NCI-H187 treated with DMSO at 0.1 percent for 48 hours (cell line): ENCODE measurements around the gene EHD4.

ENCODE experiments used
- DNase-seq: peaks from one replicate; lab custom pipeline; 2025; lab: John Stamatoyannopoulos, UW

Gene EHD4

GRCh38 chr15:41895957-41896356 is 76.4 kb downstream of the EHD4 start:
- DNase-seq, result no peak

- no peak for DNase-seq
These were observed 76.9 kb downstream of the EHD4 start for GRCh38 chr15:41895491-41895890.

- no peak for DNase-seq
These were observed 77.4 kb downstream of the EHD4 start for GRCh38 chr15:41894791-41895463.

- no peak for DNase-seq
These were observed 78.0 kb downstream of the EHD4 start for GRCh38 chr15:41894251-41894790.

GRCh38 chr15:41893422-41894250 is 78.7 kb downstream of the EHD4 start, which contains the start of gene SPTBN5:
Gene SPTBN5 (minus strand): TSS chr15:41894053. CDS start chr15:41893497, 556 bp downstream.
- no peak for DNase-seq

- no peak for DNase-seq
These were observed 79.5 kb downstream of the EHD4 start for GRCh38 chr15:41892621-41893421.

- DNase-seq, result no peak
These were observed 80.4 kb downstream of the EHD4 start for GRCh38 chr15:41891946-41892345.

GRCh38 chr15:41891226-41891625 is 81.1 kb downstream of the EHD4 start:
- DNase-seq, result no peak

GRCh38 chr15:41890050-41890690 is 82.2 kb downstream of the EHD4 start:
- no peak for DNase-seq

GRCh38 chr15:41888662-41889253 is 83.6 kb downstream of the EHD4 start:
- DNase-seq, result no peak

- DNase-seq, result no peak
These were observed 84.5 kb downstream of the EHD4 start for GRCh38 chr15:41887893-41888292.

GRCh38 chr15:41887161-41887560 is 85.2 kb downstream of the EHD4 start:
- DNase-seq, result no peak

GRCh38 chr15:41886741-41887140 is 85.6 kb downstream of the EHD4 start:
- DNase-seq, result no peak

GRCh38 chr15:41885841-41886240 is 86.5 kb downstream of the EHD4 start:
- DNase-seq, result no peak

- DNase-seq, result no peak
These were observed 87.0 kb downstream of the EHD4 start for GRCh38 chr15:41885321-41885720.

- no peak for DNase-seq
These were observed 87.9 kb downstream of the EHD4 start for GRCh38 chr15:41884458-41884857.

GRCh38 chr15:41883484-41883825 is 88.9 kb downstream of the EHD4 start:
- no peak for DNase-seq

GRCh38 chr15:41882689-41883483 is 89.5 kb downstream of the EHD4 start:
- no peak for DNase-seq

- DNase-seq, result no peak
These were observed 90.3 kb downstream of the EHD4 start for GRCh38 chr15:41881920-41882688.

GRCh38 chr15:41881550-41881919 is 90.8 kb downstream of the EHD4 start:
- DNase-seq, result no peak
